HG03575 (cell line): Measurements from ENCODE around the gene NUBP2.
"Not testable (repeated sequence)": the region's sequence is repeated elsewhere in the genome, so short reads cannot be mapped to it uniquely, and the experiment has no call there.

Experiments used
- ATAC-seq: cut with Tn5 transposase; IDR thresholded peaks from one replicate; pipeline ENCODE4 v1.9.1; 2021; ENCODE audit not compliant: unreplicated experiment, insufficient number of reproducible peaks, low FRiP score; ENCODE audit errors: extremely low read depth

NUBP2 gene

GRCh38 chr16:1791943-1792812 is 9.4 kb downstream of the NUBP2 start:
- ATAC-seq: no peak

- no peak for ATAC-seq
These were observed 10.2 kb downstream of the NUBP2 start for GRCh38 chr16:1792836-1793577.

GRCh38 chr16:1793578-1794220 is 10.9 kb downstream of the NUBP2 start, which contains the start of gene IGFALS:
Gene IGFALS, minus strand, starts transcription at chr16:1793705. Its CDS starts 53 bp downstream, at chr16:1793652.
- ATAC-seq: no peak

GRCh38 chr16:1794221-1794871 is 11.6 kb downstream of the NUBP2 start:
- ATAC-seq: no peak

GRCh38 chr16:1794908-1795666 is 12.3 kb downstream of the NUBP2 start:
- ATAC-seq: no peak

- ATAC-seq: not testable (repeated sequence)
These were observed 16.5 kb downstream of the NUBP2 start for GRCh38 chr16:1799263-1799662.

- no peak for ATAC-seq
These were observed 17.9 kb downstream of the NUBP2 start for GRCh38 chr16:1800701-1801100.

GRCh38 chr16:1807626-1808025 is 24.9 kb downstream of the NUBP2 start:
- no peak for ATAC-seq

- no peak for ATAC-seq
These were observed 25.9 kb downstream of the NUBP2 start for GRCh38 chr16:1808691-1809090.

GRCh38 chr16:1809281-1809801 is 26.6 kb downstream of the NUBP2 start:
- no peak for ATAC-seq

- ATAC-seq: no peak
These were observed 27.3 kb downstream of the NUBP2 start for GRCh38 chr16:1810106-1810505.

GRCh38 chr16:1810536-1810935 is 27.8 kb downstream of the NUBP2 start:
- no peak for ATAC-seq

- ATAC-seq: no peak
These were observed 30.0 kb downstream of the NUBP2 start for GRCh38 chr16:1812732-1813163.

- ATAC-seq: no peak
These were observed 32.7 kb downstream of the NUBP2 start for GRCh38 chr16:1815461-1815860.

- no peak for ATAC-seq
These were observed 33.9 kb downstream of the NUBP2 start for GRCh38 chr16:1816396-1817275.

- no peak for ATAC-seq
These were observed 34.5 kb downstream of the NUBP2 start for GRCh38 chr16:1817276-1817589.

GRCh38 chr16:1817716-1818115 is 35.0 kb downstream of the NUBP2 start:
- ATAC-seq: no peak
